ENCODE measurements around the gene TBRG4.
A peak's percentile ranks its signal among the peaks of the same experiment; 100 is the strongest.

The TBRG4 gene

DNA sequence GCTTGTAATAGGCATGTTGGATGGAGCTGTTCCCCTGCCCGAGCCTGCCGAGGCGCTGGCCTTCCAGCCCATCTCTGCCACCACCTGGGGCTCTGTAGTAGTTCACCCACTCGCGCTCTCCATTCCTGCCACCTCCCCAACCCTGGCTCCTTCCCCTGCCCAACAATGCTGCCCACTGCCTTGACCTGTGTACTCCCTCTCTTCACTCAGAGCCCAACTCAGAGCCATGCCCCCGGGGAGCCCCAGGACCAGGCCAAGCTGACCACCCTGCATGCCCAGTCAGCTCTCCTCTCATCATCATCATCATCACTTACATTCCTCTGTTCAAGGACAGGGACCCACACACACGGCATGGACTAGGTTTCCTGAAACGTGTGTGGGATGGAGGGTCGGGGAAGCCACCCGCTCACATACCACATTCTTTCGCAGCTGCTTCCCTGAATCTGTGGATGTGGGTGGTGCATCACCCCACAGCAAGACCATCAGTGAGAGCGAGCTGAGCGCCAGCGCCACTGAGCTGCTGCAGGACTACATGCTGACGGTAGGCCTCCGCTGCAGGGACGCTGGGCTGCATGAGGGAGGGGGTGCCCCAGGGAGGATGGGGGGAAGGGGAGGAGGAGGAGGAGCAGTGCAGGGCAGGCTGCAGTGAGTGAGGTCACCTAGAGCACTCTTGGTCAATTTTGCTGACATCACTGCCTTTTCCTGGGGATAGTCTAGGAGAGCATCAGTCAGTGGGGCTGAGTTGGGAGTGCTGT is 38.3 kb downstream of the TBRG4 start:
- no peak for DNase-seq

DNA sequence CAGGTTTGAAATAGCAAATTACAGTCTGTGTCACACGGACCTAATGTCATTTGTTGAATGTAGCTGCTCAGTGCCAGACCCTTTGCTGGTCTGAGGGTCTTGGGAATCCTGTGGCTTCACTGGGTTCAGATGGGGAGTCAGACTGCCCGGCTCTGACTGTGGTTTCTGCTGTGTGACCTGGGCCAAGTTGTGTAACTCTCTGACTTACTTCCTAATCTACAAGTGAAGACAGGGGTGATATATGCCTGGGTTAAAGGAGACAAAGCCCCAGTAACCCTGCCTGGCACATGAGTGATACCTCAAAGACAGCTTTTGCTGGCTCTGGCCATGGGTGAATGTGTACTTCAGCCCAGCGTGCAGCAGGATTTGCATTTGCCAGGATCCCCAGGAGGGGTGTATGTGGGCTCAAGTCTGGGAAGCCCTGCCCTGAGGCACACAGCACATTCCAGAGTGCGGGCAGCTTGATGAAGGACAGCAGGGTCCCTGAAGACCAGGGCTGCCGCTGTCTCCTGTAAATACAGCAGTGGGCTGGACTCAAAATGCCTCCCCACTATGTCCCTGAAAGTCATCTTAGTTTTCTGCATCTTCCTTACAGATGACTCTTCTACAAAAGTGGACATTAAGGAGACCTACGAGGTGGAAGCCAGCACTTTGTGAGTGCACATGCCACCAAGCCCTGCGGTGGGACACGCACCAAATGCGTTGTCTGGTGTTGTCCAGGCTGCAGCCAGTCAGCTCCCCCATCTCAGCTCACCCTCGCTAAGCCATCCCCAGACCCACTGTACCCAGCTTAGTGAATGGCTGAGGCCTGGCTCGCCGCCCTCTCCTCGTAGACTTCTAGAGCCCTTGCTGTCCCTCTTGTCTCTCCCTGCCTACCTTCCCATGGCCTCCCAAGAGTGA is 39.1 kb downstream of the TBRG4 start:
- DNase-seq: no peak

- no peak for DNase-seq
Measured at GRCh38 chr7:45071528-45071927, 40.0 kb downstream of the TBRG4 start.

- no peak for DNase-seq
Measured at GRCh38 chr7:45070254-45070642, 41.2 kb downstream of the TBRG4 start.

GRCh38 chr7:45069444-45070253 is 41.8 kb downstream of the TBRG4 start:
- no peak for DNase-seq

- no peak for DNase-seq
Measured at GRCh38 chr7:45068236-45069023, 43.1 kb downstream of the TBRG4 start.

DNA sequence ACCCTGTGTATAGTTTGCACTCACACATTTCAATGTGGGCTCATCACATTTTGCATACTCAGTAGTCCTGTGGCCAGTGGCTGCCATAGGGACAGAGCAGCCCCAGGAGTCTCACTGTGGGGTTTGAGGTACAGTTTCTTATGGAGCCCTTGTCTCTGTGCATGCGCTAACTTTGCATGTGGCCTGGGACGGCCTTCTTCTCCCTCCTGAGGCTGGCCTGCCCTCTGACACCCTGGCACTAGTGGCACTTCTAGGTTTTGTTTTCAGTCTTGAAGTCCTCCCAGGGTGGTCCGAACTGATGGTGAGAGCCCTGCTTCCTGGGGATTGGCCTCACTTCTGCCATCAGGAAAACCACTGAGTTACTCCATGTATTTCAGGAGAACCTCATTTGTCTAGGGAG is 43.9 kb downstream of the TBRG4 start:
- no peak for DNase-seq

GRCh38 chr7:45066409-45066808 is 45.1 kb downstream of the TBRG4 start:
- DNase-seq: no peak

GRCh38 chr7:45065031-45065995 is 46.2 kb downstream of the TBRG4 start:
- DNase-seq: no peak

- DNase-seq: no peak
Measured at GRCh38 chr7:45064047-45064725, 47.3 kb downstream of the TBRG4 start.

GRCh38 chr7:45061806-45062425 is 49.6 kb downstream of the TBRG4 start:
- DNase-seq: peak; percentile 11

GRCh38 chr7:45061352-45061751 is 50.1 kb downstream of the TBRG4 start:
- DNase-seq: no peak

DNA sequence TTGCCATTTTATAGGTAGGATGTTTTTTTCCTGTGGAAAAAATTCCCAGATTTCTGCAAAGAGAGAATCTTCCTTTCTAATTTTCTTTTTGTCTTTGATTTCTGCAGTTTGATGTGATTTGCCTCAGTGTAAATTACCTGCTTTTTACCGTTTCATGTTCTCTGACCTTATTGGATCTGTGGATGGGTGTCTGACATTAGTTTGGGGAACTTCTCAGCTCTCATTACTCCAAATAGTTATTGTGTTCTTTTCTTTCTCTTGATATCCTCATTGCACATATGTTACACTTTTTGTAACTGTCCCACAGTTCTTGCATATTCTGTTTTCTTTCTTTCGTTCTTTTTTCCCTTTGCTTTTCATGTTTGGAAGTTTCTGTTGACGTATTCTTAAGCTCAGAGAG is 51.2 kb downstream of the TBRG4 start:
- DNase-seq: no peak

DNA sequence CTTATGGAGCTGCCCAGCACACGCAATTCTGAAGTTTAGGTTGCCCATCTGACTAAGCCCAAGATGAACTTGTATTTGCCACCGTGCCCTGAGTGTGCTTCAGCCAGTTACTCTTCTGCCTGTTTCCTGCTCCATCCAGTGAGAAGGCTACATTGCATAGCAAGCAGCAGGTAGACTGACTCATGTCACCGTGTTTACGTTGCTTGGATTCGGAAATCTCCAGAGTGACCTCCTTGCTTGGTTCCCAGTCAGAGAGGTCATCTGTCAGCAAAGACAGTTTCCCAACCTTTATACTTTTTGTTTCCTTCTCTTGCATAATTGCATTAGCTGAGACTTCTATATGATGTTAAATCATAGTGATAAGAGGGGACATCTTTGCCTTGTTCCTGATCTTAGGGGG is 53.6 kb downstream of the TBRG4 start:
- DNase-seq: no peak

DNA sequence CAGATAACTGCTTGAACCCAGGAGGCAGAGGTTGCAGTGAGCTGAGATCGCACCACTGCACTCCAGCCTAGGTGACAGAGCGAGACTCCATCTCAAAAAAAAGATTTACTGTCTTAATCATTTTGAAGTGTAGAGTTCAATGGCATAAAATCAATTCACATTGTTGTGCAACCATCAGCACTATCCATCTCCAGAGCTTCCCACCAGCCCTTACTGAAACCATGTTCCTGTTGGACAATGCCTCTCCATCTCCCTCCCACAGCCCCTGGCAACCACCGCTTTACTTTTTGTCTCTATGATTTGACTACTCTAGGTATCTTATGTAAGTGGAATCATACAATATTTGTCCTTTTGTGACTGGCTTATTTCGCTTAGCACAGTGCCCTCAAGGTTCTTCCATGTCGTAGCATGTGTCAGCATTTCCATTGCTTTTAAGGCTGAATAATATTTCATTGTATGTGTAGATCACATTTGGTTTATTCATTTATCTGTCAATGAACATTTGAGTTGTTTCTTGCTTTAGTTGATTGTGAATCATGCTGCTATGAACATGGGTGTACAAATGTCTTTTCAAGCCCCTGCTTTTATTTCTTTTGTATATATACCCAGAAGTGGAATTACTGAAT is 55.8 kb downstream of the TBRG4 start:
- no peak for DNase-seq

DNA sequence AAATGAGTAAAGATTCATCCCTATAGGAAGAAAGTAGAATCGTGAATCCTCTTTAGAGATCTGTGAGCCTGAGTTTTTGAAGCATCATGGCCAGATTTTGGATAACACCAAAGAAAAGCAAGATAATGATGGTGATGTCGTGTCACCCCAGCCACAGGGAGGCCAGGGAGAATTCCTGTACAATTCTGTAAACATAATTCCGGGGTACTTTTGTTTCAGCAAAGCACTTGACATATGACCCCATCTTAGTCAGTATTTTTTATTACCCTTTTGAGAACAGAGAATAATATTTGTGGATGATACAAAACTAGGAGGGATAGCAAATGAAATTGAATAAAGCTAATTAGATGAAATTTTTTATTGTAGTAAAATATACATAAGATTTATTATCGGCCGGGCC is 56.5 kb downstream of the TBRG4 start:
- DNase-seq: no peak

GRCh38 chr7:45054442-45054841 is 57.1 kb downstream of the TBRG4 start:
- DNase-seq: no peak

DNA sequence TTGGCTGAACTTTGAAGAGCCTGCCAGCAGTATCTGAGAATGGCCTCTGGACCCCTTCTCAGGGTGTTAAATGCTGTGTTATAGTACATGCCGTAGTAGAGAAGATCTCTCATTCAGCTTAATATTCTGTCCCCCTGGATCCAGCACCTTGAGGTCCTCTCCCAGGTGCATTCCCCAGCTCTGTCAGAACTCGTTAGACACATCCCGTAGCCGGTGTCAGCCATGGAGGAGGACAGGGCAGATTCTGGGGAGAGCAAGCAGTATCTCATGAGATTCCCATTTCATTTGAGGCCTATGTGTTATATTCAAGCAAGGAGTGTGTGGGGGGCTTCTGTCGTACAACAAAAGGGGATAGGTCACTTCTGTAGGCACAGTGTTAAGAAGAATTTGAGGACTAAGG is 57.6 kb downstream of the TBRG4 start:
- DNase-seq: no peak

DNA sequence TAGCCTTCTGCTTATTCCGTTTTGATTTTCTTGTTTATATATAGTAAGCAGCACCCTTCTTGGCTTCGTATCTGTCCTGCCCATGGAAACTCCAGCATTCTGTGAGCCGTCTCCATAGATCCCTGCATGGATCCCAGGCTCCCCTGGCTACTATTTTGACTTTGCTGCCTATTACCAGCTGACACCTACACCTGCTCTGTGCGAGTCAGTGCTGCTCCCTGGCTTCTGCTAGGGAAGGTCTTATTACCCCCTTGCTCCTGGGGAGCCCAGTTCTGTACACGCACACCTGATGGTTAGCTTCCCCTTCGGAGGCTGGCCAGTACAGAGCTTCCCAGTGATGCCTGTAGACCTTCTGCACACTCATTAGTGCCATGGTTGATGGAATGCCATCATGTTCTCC is 58.1 kb downstream of the TBRG4 start:
- DNase-seq: no peak

- DNase-seq: no peak
Measured at GRCh38 chr7:45052011-45052410, 59.5 kb downstream of the TBRG4 start.
